ENCODE measurements around the gene ATRN.

Gene ATRN

DNA sequence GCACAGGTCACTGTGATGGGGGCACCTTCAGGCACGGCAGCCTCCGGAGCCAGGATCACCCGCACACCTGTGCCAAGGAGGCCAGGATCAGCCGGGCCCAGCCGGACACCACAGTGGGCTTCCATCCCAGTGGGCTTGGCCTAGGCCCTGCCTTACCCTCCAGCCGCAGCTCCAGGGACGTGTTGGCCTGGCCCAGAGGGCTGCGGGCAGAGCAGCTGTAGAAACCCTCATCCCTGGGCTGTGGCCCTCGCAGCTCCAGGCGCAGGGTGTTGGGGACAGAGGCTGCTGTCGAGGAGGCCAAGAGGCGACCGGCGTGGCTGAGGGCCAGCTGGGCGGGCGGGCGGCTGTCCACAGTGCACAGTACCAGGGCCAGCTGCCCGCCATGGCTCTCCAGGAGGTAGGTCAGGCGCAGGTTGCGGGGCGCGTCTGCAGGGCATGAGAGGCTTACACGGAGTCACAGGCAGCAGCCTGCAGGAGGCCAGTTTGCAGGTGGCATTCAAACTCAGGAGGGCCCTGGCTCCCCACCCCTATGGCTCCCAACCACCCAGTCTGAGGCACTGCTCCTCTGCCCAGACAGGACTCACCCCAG lies 222.0 kb downstream of the ATRN start:
- no peak for DNase-seq (ENCODE audit: low read depth in 2 of 2, low spot score in 1 of 2)

DNA sequence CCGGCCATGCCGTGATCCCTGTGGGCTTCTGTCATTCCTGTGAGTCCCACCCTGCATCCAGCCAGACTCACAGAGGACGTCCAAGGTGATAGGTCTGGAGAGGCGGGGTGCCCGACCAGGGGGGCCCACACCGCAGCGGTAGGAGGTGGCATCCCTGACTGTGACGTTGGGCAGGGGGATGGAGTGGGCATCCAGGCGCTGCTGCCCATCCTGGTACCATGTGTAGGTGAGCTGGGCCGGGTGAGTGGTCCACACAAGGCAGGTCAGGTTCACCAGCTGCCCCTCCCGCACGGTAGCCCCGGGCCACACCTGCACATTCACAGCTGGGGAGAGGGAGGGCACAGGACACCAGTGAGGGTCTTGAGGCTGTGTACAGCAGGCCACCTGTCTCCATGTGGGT lies 222.6 kb downstream of the ATRN start:
- DNase-seq (ENCODE audit: low read depth in 2 of 2, low spot score in 1 of 2): no peak

DNA sequence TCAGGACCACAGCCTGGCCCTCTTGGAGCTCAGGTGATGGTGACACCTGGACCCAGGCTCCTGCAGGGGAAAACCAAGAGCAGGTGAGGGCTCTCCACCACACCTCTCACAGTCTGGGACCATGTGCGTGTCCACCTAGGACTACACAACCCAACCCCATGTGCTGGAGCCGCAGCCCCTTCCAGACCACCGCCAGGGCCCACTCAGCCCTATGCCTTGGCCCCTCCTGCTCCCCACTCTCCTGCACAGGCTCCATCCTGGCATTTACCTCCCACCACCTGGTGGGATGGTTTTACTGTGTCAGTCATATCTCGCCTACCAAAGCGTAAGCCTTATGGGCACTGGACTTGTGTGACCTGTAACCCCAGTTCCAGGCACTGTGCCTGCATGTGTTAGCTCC lies 224.0 kb downstream of the ATRN start:
- DNase-seq (ENCODE audit: low read depth in 2 of 2, low spot score in 1 of 2): no peak

DNA sequence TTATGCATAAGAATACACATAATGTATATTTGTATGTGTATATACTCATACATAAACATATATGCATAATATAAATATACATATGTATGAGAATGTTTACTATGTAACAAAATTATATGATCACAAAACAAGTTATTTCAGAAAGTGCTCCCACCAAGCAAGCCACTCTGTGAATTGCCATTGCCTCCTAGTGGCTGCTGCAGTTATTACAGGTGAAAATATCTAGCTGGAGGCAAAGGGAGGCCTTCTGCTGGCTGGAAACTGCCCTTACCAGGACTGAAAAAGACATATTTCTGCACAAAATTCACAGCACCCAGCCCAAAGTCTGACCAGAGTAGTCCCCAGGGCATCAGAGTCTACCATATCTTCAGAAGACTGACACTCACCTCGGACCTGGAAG lies 225.4 kb downstream of the ATRN start:
- DNase-seq (ENCODE audit: low read depth in 2 of 2, low spot score in 1 of 2): no peak

DNA sequence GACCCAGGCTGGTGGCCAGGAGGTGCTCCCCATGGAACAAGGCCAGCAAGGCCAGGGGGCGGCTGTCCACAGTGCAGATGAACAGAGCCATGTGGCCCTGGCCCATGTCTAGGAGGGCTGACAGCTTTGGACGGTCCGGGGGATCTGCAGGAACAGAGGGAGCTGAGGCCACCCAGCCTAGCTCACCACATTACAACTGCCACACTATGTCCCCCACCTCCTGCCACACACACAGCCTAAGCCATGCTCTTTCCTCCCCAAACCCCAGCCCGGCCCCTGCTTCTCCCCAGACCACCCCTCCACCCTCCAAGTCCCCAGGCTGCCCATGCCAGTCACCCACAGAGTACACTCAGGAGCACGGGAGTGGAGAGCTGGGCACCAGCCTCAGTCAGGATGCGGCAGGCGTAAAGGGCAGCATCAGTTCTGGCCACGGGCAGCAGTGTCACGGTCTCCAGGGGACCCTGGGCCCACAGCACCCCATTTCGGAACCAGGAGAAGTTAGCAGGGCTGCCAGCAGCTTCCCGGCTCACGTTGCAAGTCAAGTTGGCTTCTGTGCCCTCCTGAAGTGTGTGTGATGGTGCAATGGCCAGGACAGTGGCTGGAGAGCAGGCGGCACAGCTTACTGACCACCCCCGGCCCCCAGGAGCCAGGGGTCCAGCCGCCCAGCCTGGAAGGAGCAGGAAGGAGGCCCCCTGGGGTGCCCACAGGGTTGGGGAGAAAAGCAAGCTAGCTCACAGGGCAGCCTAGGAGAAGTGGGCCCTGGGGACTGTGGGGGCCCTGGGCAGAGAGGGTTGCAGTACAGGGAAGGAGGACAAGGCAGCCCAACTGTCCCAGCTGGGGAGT lies 226.1 kb downstream of the ATRN start:
- no peak for DNase-seq (ENCODE audit: low read depth in 2 of 2, low spot score in 1 of 2)

DNA sequence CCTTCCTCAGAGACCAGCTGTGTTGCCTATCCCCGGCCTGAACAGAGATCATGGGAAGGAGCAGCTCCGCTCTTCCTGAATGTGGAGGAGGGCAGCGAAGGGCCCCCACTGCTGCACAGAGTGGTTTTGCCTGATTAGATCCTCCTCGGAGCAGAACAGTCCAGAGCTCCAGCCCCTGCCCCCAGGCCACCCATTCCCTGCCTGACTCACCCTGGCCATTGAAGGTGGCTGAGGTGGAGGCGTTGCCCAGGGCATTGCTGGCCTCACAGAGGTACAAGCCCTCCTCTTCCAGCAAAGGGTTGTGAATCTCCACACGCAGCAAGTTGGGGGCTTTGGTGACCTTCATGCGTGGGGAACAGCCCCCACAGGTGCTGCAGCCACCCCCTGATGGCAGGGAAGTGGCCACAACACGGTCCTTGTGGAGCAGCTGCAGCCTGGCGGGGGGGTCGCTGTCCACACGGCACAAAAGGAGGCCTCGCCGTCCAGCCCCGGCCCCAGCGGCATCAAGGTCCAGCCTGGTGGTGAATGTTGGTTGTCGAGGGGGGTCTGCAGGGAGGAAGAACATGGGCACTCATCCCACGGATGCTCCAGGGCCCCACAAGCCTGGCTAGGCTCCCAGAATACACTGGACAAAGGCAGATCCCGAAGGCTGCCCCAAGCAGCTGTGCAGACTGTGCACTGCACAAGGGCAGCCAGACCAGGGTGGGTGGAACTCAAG lies 226.9 kb downstream of the ATRN start:
- DNase-seq (ENCODE audit: low read depth in 2 of 2, low spot score in 1 of 2): no peak

DNA sequence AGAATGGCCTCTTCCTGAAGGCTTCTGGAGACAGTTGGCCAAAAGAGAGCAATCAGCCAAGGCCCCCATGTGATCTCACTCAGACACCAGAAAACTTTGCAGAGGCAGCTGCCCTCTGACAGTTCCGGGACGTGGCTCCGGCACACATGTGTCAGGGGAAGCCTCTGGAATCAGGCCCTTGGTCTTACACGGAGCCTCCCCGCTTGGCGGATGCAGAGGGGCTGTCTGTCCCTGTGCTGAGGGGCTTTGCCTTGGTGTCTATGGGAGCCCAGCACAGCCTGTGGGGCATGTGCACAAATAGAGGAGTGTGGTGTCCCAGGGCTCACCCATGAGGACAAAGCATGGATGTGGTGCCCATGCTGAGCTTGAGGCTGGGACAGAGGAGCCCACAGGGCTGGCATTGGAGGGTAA lies 227.8 kb downstream of the ATRN start:
- DNase-seq (ENCODE audit: low read depth in 2 of 2, low spot score in 1 of 2): no peak

DNA sequence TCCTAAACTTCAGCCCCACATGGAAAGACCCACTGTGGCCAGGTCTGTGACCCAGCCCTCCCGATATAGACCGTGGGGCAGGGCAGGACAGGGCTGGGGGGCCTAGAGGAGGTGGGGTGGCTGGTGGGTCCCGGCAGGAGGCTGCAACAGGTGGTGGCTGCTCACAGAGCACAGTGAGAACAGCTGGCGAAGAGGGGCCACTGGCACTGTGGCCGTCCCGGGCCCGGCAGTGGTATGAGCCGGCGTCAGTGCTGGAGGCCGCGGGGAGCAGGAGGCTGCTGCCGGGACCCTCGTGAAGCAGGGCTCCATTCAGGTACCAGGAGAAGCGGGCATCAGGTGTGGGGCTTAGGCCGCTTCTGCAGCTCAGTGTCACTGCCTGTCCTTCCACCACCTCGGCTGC lies 228.2 kb downstream of the ATRN start:
- no peak for DNase-seq (ENCODE audit: low read depth in 2 of 2, low spot score in 1 of 2)

Data from stimulated activated CD8-positive, alpha-beta memory T cell treated with anti-CD3 and anti-CD28 coated beads, Interleukin-4, amount 100 ng/mL, for 1 hour (primary cell).